GM21381 (cell line): ENCODE measurements around the gene SYT9.
A peak's percentile ranks its signal among the peaks of the same experiment; 100 is the strongest.

Experiments
- ATAC-seq: cut with Tn5 transposase; IDR thresholded peaks from one replicate; pipeline ENCODE4 v1.9.1; 2021; ENCODE audit warnings: mild to moderate bottlenecking, moderate library complexity; ENCODE audit not compliant: unreplicated experiment

The SYT9 gene

DNA sequence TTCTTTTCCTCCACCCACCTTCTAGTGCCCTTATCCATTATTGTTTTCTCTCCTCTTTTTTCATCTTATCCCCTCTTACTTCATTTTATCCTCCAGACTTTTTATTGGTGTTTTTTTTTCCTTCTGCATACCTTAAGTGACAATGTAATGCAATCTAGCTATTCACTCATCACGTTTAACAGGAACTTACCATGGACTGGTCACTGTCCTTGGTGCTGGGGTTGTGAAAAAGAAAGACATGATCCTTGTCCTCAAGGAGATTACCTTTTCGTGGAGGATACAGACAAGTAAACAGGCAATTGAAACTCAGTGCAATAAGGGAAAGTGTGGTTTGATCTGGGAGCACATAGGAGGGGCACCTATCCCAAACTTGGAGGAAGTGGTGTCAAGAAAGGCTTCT, 20.7 kb downstream of the SYT9 start:
- ATAC-seq, result no peak

DNA sequence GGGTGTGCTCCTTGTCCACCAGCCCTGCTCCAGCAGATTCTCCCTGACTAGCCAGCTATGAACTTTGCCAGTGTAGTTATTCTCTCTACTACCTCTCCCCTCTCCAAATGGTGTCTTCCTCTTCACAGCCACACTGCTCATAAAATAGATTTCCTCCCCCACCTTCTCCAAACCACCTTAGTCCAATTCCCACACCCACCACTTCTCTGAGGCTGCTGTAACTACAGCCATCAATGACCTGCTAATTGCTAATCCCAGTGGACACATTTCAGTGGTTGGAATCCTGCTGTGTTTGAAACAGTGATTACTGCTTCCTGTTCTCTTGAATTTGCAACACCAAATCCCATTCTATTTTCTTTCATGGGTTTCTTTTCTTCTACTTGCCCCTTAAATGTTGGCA, 23.4 kb downstream of the SYT9 start:
- no peak for ATAC-seq

DNA sequence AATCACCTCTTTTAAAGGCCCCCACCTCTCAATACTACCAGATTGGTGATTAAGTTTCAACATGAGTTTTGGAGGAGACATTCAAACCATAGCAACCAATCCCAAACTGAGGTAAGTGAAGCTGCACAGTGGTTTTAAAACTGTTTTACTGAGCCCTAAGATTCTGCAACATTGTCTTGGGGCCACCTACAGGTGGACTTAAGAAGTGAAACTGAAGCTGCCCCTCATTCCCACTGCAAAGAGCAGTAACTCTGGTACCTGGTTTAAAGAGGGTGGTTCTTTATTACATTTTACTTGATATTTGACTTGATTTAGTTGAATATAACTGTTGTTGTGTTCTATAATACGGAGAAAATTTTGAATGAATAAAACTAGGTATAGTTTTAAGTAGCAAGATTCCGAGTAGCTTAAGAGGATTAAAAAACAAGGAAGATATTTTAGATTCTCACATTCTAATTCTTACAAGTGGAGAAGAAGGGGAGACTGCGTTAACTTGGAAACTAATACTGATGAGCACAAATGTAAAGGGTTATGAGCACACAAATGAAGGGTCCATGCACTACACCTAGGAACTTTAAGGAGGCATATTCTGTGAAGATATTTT, 26.7 kb downstream of the SYT9 start:
- peak; percentile 69 for ATAC-seq

DNA sequence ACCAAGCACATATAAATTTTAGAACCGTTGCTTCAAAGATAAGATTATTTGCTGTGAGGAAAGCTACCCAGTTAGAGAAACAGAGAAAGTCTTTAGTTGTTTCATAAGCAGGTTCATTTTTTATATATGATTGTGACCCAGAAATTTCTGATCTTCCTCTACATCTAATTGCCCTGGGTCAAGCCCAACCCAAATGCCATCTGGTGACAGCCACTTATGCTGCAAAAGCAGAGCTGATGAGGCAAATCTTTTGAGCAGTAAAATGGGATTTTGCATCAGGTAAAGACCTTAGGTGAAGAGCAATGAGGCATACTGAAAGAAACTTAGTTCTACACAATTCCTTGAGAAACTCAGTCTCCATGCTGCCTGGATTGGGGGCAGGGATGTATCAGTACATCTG, 28.0 kb downstream of the SYT9 start:
- no peak for ATAC-seq

DNA sequence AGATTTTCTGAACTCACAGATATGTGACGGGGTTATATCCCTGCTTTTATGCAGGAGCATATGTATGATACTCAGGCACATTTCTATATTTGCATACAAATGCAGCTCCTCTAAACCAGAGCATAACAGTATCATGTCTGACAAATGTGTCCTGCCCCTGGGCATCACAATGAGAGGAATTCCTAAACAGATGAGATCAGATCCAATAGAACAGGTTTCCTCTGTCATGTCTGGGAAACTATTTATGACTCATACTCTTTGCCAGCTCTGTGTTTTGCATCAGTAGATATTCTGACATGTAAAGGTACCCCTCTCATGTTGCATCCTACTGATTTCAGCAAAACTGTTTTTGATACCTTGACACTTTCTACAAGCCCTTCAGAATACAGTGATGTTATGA, 29.4 kb downstream of the SYT9 start:
- no peak for ATAC-seq

DNA sequence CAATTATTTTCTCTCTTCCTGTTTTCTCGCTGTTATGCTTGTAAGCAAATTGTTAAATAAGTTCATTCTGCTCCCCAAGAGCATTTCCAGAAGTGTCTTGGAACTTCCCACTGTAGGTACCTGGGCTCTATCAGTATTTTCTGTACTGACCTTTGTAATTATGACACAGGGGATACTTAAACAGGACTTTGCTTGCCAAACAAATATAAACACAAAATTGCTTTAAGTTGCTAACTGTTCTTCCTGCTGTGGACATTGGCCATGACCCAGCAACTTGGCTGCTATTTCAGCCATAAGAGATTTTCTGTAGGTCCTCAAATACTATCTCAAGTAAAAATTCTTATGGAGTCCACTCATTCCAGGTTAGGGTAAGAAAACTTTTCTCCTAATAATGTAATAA, 30.1 kb downstream of the SYT9 start:
- ATAC-seq, result no peak

DNA sequence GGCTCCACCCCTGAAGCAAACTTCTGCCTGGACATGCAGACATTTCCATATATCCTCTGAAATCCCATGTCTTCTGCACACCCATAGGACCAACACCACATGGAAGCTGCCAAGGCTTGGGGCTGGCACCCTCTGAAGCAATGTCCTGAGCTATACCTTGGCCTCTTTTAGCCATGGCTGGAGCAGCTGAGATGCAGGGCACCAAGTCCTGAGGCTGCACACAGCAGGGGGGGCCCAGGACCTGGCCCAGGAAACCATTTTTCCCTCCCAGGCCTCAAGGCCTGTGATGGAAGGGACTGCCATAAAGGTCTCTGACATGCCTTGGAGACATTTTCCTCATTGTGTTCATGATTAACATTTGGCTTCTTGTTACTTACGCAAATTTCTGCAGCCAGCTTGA, 34.5 kb downstream of the SYT9 start:
- ATAC-seq, result no peak

DNA sequence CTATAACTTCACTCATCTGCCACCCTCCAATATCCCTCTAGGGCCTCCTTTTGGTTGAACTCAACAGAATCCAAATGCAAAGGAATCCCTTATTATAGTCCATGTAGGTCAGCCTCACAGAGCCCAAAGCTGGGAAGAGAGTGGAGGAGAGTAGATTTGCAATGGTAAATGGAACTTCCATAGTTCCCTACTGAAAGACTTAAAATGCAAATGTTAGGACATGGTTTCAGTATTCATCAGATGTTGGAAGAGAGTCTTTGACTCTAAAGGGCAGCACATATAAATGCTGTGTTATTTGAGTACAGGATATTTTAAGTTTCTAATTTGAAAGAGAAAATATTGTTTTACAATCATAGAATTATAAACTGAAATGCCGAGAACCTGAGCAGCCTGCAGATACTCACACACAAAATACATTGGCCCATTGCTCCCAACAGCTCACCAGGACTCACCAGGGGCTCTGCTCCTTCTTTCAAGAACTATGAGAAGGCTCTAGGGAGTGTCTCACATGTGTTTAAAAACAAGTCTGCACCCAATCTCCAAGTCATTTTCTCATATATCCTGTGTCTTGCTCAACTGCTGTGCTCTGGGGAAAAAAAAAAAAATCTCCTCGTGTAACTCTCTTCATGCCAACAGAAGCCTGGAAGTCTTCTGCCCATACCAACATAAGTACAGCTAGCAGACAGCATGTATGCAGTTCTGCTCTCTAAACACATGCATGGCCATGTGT, 39.6 kb downstream of the SYT9 start:
- no peak for ATAC-seq

DNA sequence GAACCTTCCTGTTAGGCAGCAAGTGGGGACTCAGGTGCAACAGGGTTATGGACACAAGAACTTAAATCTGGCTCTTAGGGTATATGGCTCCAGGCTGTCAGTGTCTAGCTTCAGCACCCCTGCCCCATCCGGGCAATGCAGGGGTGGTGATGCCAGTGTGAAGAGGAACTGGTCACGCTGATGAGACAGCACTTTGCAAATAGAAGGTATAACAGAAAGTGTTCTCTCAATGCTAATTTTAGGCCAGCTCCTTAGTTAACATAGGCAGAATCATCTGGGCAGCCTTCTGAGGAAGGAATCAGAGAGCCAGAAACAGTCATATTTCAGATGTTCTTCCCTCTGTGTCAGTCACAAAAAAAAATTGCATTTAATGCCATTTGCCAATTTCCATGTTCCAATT, 41.2 kb downstream of the SYT9 start:
- no peak for ATAC-seq

DNA sequence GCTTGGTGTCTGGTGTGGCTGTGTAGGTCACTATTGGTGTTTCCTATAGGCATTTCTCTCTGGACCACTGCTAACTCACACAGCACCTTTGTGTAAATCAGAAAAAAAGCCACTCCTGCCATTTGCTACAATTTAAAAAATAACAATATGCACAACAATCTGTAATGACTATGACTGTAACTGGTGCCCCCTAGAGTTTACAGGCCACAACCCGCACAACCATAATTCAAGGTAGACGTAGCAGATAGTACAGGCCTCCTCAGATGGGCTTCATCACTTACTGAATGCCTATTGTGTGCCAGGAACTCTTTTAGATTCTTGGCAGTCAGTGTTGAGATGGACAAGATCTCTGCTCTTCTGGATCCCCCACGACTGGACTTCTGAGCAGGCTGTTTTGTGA, 47.7 kb downstream of the SYT9 start:
- no peak for ATAC-seq

DNA sequence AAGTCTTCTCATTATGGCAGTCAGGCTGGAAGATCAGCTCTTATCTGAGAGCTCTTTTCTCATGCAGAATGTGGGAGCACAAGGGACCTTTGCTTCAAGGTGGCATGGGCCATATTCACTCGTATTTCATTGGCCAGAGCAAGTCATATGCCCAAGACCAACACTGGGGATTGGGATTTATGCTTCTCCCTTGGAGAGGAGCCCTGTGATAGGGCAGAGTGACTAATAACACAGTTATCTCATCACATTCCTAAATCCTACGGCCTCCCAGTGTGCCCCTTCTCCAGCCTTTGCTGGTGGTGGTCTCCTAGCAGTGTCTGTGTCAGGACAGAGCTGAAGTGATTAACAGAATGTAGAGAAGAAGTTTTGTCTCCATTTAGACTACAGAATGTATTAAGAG, 48.6 kb downstream of the SYT9 start:
- ATAC-seq, result no peak

DNA sequence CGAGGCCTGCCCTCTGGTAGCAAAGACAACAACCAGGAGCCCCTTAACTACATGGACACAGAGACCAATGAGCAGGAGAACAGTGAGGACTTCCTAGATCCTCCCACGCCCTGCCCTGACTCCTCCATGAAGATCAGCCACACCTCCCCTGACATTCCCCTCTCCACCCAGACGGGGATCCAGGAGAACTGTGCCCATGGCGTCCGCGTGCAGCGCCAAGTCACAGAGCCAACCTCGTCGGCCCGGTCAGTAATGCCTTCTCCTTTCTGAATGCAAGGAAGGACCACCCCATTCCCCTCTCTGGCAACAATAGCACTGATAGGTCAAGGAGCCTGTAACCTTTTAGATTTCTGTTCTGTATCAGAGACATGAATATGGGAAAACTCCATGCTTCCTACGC, 51.4 kb downstream of the SYT9 start:
- ATAC-seq, result no peak

DNA sequence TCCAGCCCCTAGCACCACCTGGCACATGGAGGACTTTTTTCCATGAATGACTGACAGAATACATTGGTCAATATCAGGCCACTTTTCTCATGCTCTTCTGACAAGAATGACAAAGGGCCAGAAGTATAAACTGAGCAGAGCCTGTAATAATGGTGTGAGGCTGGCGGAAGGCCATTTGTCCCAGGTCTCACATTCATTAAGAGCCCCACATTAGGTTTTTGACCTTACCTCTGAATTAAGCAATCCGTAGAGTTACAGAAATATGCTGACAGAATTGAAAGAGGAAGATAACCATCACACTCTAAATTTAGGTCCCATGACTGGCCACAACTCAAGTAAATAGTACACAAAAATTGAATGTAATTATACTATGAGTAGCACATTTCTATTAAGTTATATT, 55.2 kb downstream of the SYT9 start:
- ATAC-seq, result no peak

DNA sequence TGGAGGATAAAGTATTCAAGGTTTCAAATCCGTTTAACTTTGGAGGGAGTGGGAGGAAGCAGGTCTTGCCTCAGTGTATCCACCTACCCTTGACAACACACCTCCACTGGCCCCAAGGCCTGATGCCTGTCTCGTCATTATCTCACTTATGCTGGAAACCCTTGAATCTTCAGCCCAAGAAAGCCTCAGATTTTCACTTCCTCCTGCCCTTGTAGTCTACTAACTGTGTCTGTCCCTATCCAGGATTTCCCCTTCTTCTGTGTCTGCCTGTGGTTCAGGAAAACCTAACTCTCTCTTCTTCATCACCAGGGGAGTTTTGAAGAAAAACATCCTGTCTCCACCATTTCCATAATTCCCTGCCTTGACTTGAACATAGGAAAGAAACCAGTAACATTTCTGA, 56.1 kb downstream of the SYT9 start:
- ATAC-seq, result no peak

DNA sequence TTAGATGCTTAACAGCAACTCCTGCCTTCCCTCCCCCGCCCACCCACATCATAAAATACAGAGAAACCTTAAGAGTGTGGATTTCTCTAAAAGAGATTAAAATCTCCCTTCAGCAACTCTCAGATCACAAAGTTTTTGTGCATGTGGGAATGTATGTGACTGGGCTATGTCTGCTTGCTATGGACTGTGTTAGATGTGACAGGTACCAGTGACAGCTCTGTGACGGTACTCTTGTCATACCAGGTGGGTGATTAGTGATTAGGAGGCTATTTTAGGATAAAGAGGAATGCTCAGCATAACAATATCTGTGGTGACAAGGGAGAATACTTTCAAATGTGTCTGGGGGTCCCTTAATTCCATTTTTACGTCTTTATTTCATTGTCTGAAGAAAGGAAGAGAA, 60.2 kb downstream of the SYT9 start:
- no peak for ATAC-seq

DNA sequence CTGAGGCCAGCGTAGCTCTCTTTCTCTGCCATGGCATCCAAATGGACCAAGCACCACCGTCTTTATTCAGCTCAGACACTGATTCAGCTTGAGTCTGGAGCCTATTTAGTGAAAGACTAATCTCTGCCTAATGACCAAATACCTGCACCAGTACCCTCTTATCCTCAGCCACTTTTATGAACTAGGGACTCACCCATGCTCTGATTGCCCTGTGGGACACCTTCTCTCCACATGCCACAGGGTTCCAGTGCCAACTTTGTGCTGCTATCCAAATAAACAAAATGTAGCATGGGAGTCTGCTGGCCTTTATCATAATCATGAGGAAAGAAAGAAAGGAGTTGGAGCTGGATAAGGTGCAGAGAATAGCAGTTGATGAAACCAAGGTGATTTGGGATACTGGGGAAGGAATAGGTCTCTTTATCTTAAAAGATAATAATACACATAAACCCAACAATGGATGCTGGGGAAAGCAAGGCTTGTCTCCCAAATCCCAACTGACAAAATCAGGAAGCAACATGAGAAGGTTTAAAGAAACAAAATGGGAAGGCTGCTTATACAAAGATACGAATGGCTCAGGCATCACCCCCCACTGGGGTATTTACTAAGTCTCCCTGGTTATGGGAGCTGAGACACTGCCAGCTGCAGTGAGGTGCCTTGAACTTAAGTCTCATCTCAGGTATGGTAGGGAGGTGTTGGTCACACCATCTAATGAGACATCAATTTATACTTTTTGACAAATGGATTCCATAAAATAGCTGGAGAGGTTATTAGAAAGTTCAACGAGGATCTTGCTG, 63.3 kb downstream of the SYT9 start:
- ATAC-seq, result no peak

DNA sequence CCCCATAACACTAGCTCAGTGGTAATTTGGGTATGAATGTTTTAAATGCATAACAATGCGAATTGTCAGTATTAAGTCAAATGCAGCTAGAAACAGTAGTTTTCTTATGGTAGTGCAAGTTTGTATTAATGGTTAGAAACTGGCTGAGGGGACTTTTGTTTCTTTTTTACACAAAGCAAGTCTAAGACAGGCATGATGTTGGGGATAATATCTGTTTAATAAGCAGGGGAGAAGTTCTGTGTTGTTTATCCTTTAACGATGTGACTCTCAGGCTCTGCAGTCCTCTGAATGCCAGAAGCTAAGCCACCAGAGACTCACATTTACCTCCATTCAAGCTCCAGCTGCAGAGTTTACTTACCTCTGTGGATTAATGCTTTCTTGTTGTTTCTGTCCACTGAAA, 67.8 kb downstream of the SYT9 start:
- ATAC-seq, result no peak

DNA sequence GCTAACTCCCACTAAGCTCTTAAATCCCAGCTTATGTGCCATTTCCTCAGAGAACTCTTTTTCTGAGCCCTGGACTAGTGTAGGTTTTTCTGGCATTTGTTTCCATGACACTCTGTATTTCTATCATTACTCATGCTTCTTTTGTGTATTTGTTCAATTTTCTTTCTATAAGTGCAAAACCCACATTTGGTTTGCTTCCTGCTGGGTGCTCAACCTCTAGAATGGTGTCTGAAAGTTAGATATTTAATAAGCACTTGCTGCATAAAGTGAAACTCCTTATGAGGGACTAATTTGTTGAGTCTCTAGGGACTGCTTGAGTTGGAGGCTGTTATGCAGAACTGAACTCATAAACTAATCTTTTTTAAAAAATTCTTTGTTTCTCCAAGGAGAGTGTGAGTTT, 68.6 kb downstream of the SYT9 start:
- no peak for ATAC-seq

DNA sequence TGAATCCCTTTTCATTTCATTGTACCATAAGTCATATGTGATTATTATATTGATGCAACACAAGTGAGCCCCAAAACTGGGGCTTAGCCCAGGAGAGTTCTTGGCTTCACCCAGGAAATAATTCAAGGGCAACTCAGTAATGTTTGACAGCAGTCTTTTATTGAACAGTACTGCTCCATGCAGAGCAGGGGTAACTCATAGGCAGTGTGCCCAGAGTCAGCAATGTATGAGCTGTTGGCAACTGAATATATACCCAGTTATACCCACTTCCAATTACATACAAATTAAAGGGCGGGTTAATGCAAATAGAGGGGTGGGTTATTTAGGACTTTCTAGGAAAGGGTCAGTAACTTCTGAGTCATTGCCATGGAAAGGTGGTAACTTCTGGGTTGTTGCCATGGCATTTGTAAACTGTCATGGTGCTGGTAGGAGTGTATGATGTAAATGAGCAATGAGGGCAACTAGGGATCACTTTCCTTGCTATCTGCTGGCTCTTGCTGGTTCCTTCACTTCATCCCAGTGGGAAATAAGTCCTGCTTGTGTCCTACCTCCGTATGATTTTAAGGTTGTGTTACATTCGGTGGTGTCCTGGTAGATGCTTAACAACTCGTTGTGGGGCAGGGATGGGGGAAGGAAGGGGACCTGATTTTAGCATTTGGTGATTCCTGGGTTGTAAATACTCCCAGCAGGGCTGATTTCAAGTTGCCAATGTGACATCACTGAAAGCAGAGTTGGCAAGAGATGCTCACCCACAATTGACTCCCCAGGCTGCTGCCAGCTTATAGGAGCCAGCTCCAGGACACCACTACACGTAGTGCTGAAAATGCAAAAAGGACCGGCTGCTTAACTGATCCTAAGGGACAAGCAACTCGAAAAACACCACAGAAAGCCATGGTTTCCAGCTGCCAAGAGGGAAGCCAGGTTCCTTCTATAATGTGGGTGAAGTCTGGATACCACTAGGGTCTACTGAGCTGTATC, 70.1 kb downstream of the SYT9 start:
- no peak for ATAC-seq

DNA sequence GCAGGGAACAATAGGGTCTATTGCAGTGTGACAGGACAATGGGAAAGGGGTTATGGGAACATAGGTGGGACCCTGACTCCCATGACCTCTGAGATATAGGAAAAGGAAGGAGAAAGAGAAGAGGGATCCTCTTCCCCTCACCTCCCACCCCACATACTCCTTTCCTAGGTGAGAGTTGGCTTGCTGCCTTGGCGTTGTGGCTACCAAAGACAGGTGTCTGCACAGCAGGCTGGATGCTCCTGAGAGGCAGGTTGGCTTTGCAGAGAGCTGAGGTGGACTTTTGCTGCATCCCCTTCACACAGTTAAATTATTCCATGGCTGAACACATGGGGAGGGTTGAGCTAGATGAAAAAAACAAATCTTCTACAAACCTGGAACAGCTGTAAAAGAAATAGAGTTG, 80.7 kb downstream of the SYT9 start:
- ATAC-seq, result no peak

DNA sequence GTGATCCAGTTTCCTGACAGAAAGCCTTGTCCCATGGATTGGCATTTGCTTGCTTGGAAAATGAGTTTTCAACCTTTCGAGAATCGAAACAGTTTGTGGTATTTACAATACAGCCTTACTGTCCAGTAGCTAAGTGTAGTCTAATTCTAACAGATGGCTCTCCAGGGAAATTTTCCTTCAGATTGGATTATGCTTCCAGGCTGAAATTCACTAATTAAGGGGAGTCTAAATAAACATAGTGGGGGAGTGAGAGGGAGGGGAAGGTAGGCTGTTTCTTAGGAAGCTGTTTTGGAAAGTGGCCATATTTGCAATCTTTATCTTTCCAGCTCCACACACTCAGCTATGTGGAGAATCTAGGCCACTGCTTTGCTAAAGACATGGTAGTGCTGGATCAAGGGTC, 81.3 kb downstream of the SYT9 start:
- no peak for ATAC-seq
